ENCODE measurements around the gene HIP1.
"Not testable (repeated sequence)": the region's sequence is repeated elsewhere in the genome, so short reads cannot be mapped to it uniquely, and the experiment has no call there.

The HIP1 gene

GRCh38 chr7:75617634-75618234 is 121.0 kb downstream of the HIP1 start:
- DNase-seq (ENCODE audit: low read depth in 3 of 3, low spot score in 1 of 3), result peak in 2 of 3 donors; percentile 5 to 15

- no peak for DNase-seq (ENCODE audit: low read depth in 3 of 3, low spot score in 1 of 3)
These were observed 122.1 kb downstream of the HIP1 start for GRCh38 chr7:75616421-75617167.

DNA sequence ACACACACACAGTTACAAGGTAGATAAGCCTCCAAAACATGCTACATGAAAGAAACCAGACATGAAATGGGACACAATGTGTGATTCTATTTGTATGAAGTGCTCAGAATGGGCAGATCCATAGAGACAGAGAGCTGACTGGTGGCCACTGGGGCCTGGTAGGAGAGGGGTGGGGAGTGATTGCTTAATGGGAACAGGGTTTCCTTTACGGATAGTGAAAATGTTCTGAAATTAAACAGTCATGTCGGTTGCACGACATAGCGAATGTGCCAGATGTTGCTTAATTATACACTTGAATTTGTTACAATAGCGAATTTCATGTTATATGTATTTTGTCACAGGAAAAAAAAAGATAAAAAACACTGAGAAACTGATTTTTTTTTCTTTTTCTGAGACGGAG is 124.3 kb downstream of the HIP1 start:
- DNase-seq (ENCODE audit: low read depth in 3 of 3, low spot score in 1 of 3), result no peak

DNA sequence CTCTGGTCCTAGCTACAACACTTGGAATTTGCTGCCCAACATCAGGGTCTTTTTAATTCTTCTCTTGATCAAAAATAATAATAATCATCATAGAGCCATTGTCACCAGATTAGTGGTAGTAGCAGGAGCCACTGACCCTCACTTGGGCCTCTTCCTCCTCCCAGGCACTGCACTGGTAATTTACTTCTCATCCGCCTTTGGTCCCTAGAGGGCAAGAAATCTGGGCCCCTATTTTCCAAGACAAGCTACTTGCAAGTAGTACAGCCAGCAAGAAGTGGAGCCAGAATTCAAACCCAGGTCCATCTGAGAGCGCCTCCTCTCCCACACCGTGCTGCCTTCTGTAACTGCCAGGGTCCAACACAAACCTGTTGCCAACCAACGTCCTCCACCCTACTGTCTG is 125.4 kb downstream of the HIP1 start:
- DNase-seq (ENCODE audit: low read depth in 3 of 3, low spot score in 1 of 3), result no peak

- no peak for DNase-seq (ENCODE audit: low read depth in 3 of 3, low spot score in 1 of 3)
These were observed 127.1 kb downstream of the HIP1 start for GRCh38 chr7:75611557-75612178.

DNA sequence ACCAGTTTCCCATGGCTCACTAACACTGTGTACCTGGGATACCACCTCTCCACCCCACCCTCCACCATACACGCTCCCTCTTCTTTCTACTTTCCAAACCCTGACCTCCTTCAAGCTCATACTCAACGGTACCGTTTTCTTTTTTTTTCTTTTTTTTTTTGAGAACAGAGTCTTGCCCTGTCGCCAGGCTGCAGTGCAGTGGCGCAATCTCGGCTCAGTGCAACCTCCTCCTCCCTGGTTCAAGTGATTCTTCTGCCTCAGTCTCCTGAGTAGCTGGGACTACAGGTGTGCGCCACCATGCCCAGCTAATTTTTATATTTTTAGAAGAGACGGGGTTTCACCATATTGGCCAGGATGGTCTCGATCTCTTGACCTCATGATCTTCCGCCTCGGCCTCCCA is 129.3 kb downstream of the HIP1 start:
- not testable (repeated sequence) for DNase-seq (ENCODE audit: low read depth in 3 of 3, low spot score in 1 of 3)

DNA sequence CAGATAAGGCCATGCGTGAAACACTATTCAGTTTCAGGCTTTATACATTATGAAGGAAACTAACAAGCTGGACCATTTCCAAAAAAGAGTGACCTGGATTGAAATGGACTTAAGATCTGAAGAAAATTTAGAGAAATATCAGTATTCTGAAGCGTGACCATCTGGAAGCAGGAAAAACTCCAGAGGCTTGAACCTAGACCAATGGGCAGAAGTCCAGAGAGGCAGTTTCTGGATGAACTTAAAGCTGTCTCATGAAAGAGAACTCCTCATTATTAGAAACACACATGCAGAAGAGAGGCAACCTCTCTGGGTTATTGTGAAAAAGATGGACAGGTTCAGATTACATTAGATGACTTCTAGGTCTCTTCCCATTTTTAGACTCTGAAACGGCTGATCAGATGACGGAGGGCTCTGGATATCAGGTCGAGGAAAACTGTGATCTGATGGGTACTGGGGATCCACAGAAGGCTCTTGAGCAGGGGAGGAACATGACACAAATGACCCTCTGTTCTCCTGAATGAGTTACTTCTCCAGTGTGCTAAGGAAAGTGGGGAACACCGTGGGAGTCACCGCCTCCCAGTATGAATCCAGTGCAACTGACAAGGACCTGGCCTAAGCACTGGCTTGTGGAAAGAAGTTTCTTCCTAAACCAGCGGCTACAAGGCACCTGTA is 130.2 kb downstream of the HIP1 start:
- no peak for DNase-seq (ENCODE audit: low read depth in 3 of 3, low spot score in 1 of 3)

- DNase-seq (ENCODE audit: low read depth in 3 of 3, low spot score in 1 of 3), result no peak
These were observed 134.3 kb downstream of the HIP1 start for GRCh38 chr7:75604408-75604807.

- not testable (repeated sequence) for DNase-seq (ENCODE audit: low read depth in 3 of 3, low spot score in 1 of 3)
These were observed 135.9 kb downstream of the HIP1 start for GRCh38 chr7:75602831-75603230.

DNA sequence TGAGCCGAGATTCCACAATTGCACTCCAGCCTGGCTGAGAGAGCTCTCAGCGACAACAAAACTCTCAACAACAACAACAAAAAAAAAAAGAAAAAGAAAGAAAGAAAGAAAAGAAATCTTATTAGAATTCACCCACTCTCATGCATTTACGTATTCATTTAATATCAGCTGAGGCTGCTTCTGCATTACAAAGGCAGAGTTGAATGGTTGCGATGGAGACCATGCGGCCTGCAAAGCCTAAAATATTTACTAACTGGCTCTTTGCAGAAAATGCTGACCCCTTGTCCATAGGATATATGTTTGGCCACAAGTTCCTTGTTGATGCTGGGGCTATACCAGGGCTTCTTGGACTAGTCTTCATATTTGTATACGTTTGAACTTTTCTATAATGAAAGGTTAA is 137.2 kb downstream of the HIP1 start:
- DNase-seq (ENCODE audit: low read depth in 3 of 3, low spot score in 1 of 3), result no peak

- not testable (repeated sequence) for DNase-seq (ENCODE audit: low read depth in 3 of 3, low spot score in 1 of 3)
These were observed 138.0 kb downstream of the HIP1 start for GRCh38 chr7:75600748-75601147.

DNA sequence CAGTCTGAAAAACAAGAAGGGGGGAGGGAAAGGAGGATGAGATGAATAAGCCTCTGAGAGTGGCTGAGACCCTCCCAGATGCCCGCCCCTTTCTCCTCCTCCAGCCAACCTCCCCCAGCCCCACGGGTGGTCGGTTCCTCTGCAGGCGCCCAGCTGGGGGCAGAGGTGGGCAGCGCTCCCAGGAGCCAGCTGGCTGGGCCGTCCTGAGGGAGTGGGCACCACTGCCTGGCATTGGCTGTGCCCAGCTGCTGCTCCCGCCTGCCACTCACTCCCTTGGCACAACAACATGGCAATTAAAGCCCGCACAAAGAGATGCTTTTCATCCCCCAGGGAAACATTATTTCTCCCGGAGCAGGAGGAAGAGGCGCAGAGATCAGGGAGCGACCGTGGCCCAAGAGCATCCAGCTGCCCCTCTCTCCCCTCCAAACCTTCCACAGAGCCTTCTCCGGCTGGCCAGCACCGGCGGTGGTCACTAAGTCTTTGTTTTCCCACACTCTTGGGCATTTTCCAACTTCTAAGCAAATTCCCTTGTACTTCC is 139.4 kb downstream of the HIP1 start:
- no peak for DNase-seq (ENCODE audit: low read depth in 3 of 3, low spot score in 1 of 3)

- no peak for DNase-seq (ENCODE audit: low read depth in 3 of 3, low spot score in 1 of 3)
These were observed 141.8 kb downstream of the HIP1 start for GRCh38 chr7:75596727-75597614.

DNA sequence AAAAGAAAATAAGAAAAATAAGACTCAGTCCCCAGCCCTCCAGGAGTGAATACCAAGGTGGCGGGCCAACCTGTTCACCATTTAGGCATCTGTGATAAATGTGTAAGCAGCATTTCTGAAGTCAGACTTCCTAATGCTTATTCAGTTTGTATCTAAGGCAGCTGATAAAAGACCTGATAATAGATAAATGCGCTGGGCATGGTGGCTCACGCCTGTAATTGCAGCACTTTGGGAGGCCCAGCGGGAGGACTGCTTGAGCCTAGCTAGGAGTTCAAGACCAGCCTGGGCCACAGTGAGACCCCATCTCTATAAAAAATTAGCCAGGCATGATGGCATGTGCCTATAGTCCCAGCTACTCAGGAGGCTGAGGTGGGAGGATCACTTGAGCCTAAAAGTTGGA is 143.0 kb downstream of the HIP1 start:
- no peak for DNase-seq (ENCODE audit: low read depth in 3 of 3, low spot score in 1 of 3)

- not testable (repeated sequence) for DNase-seq (ENCODE audit: low read depth in 3 of 3, low spot score in 1 of 3)
These were observed 145.1 kb downstream of the HIP1 start for GRCh38 chr7:75593500-75594184.

- no peak for DNase-seq (ENCODE audit: low read depth in 3 of 3, low spot score in 1 of 3)
These were observed 147.1 kb downstream of the HIP1 start for GRCh38 chr7:75591467-75592255.

DNA sequence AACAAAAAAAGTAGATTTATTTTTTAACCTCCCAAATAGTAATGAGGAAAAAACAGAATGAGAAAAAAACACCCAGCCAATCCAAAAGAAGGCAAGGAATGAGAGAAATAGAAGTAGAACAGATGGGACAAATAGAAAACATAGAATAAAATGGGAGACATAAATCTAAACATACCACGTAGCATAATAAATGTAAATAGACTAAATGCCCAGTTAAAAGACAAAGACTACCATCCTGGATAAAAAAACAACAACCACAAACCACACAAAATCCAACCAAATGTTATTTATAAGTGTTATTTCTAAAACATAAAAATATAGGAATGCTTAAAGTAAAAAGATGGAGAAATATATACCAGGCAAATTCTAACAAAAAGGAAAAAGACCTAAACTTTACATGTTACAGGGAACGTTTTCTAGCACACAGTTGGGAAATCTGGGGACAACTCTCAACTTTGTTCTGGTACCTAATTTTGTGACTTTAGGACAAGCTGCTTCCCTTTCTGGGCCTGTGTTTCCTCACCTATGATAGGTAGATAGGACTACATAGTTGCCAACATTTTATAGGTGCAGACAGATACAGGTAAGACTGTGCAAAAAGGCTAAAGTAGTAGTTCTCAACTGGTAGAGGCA is 148.3 kb downstream of the HIP1 start:
- no peak for DNase-seq (ENCODE audit: low read depth in 3 of 3, low spot score in 1 of 3)

GRCh38 chr7:75584354-75584753 is 154.4 kb downstream of the HIP1 start:
- DNase-seq (ENCODE audit: low read depth in 3 of 3, low spot score in 1 of 3), result no peak

DNA sequence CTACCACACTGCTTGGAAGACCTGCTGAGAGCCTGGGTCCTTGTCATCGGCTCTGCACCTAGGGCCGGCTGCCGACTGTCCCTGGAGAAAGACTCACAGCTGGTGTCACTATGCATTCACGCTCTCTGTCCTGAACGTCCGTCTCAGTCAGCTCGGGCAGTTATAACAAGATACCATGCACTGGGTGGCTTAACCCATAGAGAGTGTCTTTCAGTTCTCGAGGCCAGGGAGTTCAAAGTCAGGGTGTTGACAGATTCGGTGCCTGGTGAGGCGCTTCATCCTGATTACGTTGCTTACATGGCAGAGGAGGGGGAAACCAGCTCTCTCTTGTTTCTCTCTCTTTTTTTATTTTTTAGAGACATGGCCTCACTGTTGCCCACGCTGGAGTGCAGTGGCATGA is 155.5 kb downstream of the HIP1 start:
- DNase-seq (ENCODE audit: low read depth in 3 of 3, low spot score in 1 of 3), result no peak

Measured in stimulated activated CD4-positive, alpha-beta T cell treated with anti-CD3 and anti-CD28 coated beads, TNF-alpha, amount 100 ng/mL, for 1 hour (primary cell).